NCI-H1092 (cell line): ENCODE data around the gene TSPAN1.

Source experiments
- DNase-seq: peaks from one replicate; lab custom pipeline; 2025; lab: John Stamatoyannopoulos, UW

Gene TSPAN1

GRCh38 chr1:46187106-46187869 lies 12.4 kb downstream of the TSPAN1 start:
- DNase-seq, result no peak

- no peak for DNase-seq
Measured at GRCh38 chr1:46188295-46189030, 13.6 kb downstream of the TSPAN1 start.

GRCh38 chr1:46190539-46190938 lies 15.7 kb downstream of the TSPAN1 start:
- DNase-seq, result no peak

GRCh38 chr1:46191033-46191701 lies 16.3 kb downstream of the TSPAN1 start:
- no peak for DNase-seq

GRCh38 chr1:46192171-46192570 lies 17.3 kb downstream of the TSPAN1 start:
- DNase-seq, result no peak

- DNase-seq, result no peak
Measured at GRCh38 chr1:46193285-46193684, 18.4 kb downstream of the TSPAN1 start.

GRCh38 chr1:46193984-46194570 lies 19.2 kb downstream of the TSPAN1 start:
- no peak for DNase-seq

GRCh38 chr1:46194641-46195193 lies 19.8 kb downstream of the TSPAN1 start:
- no peak for DNase-seq

GRCh38 chr1:46196609-46197008 lies 21.7 kb downstream of the TSPAN1 start:
- DNase-seq, result no peak

GRCh38 chr1:46197560-46197963 lies 22.7 kb downstream of the TSPAN1 start:
- no peak for DNase-seq

- DNase-seq, result no peak
Measured at GRCh38 chr1:46197964-46198811, 23.3 kb downstream of the TSPAN1 start, which contains the start of gene POMGNT1. Gene POMGNT1 (minus strand): TSS chr1:46198434. CDS start chr1:46197821, 613 bp downstream.

GRCh38 chr1:46199233-46199749 lies 24.4 kb downstream of the TSPAN1 start:
- DNase-seq, result no peak

- DNase-seq, result no peak
Measured at GRCh38 chr1:46203738-46204405, 29.0 kb downstream of the TSPAN1 start.

- no peak for DNase-seq
Measured at GRCh38 chr1:46204406-46204742, 29.5 kb downstream of the TSPAN1 start.

GRCh38 chr1:46205141-46205540 lies 30.3 kb downstream of the TSPAN1 start:
- DNase-seq, result no peak

GRCh38 chr1:46205791-46206190 lies 30.9 kb downstream of the TSPAN1 start:
- no peak for DNase-seq

GRCh38 chr1:46206399-46206798 lies 31.5 kb downstream of the TSPAN1 start:
- no peak for DNase-seq

GRCh38 chr1:46210561-46210960 lies 35.7 kb downstream of the TSPAN1 start:
- no peak for DNase-seq

- DNase-seq, result no peak
Measured at GRCh38 chr1:46211051-46211450, 36.2 kb downstream of the TSPAN1 start.

GRCh38 chr1:46215504-46215903 lies 40.6 kb downstream of the TSPAN1 start:
- no peak for DNase-seq
